HG03196 (cell line): ENCODE measurements around the gene HOXA5.

Experiments used
- ATAC-seq: cut with Tn5 transposase; IDR thresholded peaks from one replicate; pipeline ENCODE4 v1.9.1; 2021; ENCODE audit not compliant: unreplicated experiment

HOXA5 gene

GRCh38 chr7:27171637-27172314 is 28.3 kb upstream of the HOXA5 start:
- ATAC-seq, result no peak

GRCh38 chr7:27171325-27171636 is 27.8 kb upstream of the HOXA5 start:
- ATAC-seq, result no peak

- no peak for ATAC-seq
Observed at GRCh38 chr7:27170426-27171324, 27.2 kb upstream of the HOXA5 start.

GRCh38 chr7:27169658-27170425 is 26.4 kb upstream of the HOXA5 start:
- no peak for ATAC-seq

GRCh38 chr7:27168265-27168947 is 24.9 kb upstream of the HOXA5 start:
- ATAC-seq, result no peak

- no peak for ATAC-seq
Observed at GRCh38 chr7:27167916-27168264, 24.4 kb upstream of the HOXA5 start.

- no peak for ATAC-seq
Observed at GRCh38 chr7:27166531-27167505, 23.3 kb upstream of the HOXA5 start.

GRCh38 chr7:27165996-27166530 is 22.6 kb upstream of the HOXA5 start:
- no peak for ATAC-seq

- no peak for ATAC-seq
Observed at GRCh38 chr7:27165089-27165995, 21.9 kb upstream of the HOXA5 start, which contains the start of gene HOXA9. TSS of gene HOXA9 (minus strand) at chr7:27165537. CDS start at chr7:27165457, 80 bp downstream.

- no peak for ATAC-seq
Observed at GRCh38 chr7:27164367-27165088, 21.0 kb upstream of the HOXA5 start.

- no peak for ATAC-seq
Observed at GRCh38 chr7:27164045-27164366, 20.5 kb upstream of the HOXA5 start.

- no peak for ATAC-seq
Observed at GRCh38 chr7:27163288-27164044, 20.0 kb upstream of the HOXA5 start.

- ATAC-seq, result no peak
Observed at GRCh38 chr7:27162561-27163287, 19.2 kb upstream of the HOXA5 start.

GRCh38 chr7:27161721-27162560 is 18.5 kb upstream of the HOXA5 start:
- ATAC-seq, result no peak

GRCh38 chr7:27161214-27161720 is 17.8 kb upstream of the HOXA5 start:
- no peak for ATAC-seq
